Kidney epithelial cell (primary cell): ENCODE data around the gene TOR4A. TPM values are rescaled to one million over a fixed set of nuclear protein-coding genes. Genes with fewer than 3 reads are reported as not detected.

Experiments used
- DNase-seq: peaks from one replicate; pipeline ENCODE4 v3.0.0-alpha.2; 2010; ENCODE audit warnings: low read depth
- H3K27me3 ChIP-seq: 2 replicates; pipeline ENCODE4 v1.6.0; 2011; ENCODE audit warnings: low read length; ENCODE audit not compliant: control insufficient read depth, insufficient read depth
- H3K36me3 ChIP-seq: 2 replicates; pipeline ENCODE4 v1.5.1; 2011; ENCODE audit warnings: low read length; ENCODE audit not compliant: control insufficient read depth, insufficient read depth
- H3K4me3 ChIP-seq: 2 replicates; pipeline ENCODE4 v1.5.1; 2011; ENCODE audit warnings: low read depth, mild to moderate bottlenecking, control low read depth, low read length
- total RNA-seq: library from RNA; depleted of rRNA; stranded (reverse); fragments of >200 nt; gene quantifications from 2 replicates; pipeline ENCODE4 v1.2.3, GENCODE V29; 2015
- TF ChIP-seq, protein P1 (sequence below): IDR thresholded peaks from 2 replicates; pipeline ENCODE4 v1.5.1; 2011; ENCODE audit warnings: mild to moderate bottlenecking, moderate library complexity, low read length, control low read depth, inconsistent platforms; ENCODE audit not compliant: insufficient read depth, poor library complexity, severe bottlenecking

Gene TOR4A
- total RNA-seq, 1 donor from 2014 or later, result 33.5 TPM

DNA sequence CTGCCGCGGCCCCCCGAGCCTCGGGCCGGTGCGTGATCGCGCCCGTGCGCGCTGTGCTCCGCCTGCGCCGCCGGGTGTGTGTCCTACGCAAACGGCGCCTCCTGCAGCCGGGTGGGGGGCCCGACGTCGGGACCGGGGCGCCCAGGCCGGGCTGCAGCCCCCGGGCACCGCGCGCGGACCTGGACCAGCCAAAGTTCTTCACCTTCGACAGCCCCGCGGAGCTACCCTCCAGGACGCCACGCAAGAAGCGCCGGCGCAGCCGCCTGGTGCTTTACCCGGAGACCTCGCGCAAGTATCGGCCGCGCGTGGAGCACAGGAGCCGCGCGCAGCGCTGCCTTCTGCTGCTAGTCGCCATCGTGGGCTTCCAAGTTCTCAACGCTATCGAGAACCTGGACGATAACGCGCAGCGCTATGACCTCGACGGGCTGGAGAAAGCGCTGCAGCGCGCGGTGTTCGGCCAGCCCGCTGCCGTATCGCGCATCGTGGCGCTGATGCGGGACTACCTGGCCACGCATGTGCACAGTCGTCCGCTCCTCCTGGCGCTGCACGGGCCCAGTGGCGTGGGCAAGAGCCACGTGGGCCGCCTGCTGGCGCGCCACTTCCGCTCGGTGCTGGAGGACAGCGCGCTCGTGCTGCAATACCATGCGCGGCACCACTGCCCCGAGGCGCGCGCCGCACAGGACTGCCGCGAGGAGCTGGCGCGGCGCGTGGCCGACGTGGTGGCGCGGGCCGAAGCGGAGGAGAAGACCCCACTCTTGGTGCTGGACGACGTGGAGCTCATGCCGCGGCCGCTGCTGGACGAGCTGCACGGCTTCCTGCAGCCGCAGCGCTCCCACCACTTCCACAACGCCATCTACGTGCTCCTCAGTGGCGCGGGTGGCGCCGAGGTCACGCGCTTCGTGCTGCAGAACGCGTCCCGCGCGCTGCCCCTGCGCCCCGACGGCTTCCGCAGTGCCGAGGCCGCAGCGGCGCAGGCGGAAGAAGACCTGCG is 1.5 kb downstream of the TOR4A start:
- DNase-seq, result no peak
- Histone ChIP-seq H3K36me3 (peaks cover 1% of the 10 kb centered on the region), H3K27me3 (no peaks in the 10 kb centered on the region), H3K4me3 (peak overlapping the region; percentile 61)
- TF ChIP-seq, protein P1, sequence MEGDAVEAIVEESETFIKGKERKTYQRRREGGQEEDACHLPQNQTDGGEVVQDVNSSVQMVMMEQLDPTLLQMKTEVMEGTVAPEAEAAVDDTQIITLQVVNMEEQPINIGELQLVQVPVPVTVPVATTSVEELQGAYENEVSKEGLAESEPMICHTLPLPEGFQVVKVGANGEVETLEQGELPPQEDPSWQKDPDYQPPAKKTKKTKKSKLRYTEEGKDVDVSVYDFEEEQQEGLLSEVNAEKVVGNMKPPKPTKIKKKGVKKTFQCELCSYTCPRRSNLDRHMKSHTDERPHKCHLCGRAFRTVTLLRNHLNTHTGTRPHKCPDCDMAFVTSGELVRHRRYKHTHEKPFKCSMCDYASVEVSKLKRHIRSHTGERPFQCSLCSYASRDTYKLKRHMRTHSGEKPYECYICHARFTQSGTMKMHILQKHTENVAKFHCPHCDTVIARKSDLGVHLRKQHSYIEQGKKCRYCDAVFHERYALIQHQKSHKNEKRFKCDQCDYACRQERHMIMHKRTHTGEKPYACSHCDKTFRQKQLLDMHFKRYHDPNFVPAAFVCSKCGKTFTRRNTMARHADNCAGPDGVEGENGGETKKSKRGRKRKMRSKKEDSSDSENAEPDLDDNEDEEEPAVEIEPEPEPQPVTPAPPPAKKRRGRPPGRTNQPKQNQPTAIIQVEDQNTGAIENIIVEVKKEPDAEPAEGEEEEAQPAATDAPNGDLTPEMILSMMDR, result no peak

DNA sequence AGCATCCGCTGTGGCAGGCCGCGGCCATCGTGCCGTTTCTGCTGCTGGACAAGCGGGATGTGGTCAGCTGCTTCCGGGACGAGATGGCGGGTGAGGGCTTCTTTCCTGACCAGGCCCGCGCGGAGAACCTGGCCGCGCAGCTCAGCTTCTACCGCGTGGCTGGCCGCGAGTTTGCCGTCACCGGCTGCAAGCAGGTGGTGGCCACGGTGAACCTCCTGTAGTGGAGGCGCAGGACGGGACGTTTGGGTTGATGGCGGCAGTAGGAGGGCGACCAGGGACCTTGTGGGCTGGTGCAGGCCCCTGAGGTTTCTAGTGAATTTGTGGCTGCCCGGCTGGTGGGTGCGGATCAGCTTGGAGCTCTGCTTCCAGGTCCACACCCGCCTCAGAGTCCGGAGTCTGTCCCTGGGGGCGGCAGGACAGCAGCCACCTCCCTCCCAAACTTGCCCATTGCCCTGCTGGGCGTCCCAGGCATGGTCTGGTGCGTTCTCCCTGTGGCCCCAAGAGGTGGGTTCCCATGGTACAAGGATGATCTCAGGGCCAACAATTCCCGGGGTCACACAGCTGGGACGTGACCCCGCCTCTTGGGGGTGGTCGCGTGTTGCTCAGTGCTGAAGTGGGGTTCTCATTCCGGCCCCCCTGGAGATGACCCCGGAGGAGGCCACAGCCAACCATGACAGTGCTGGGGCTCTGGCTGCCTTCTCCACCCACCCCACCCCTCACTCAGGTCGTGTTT is 2.4 kb downstream of the TOR4A start:
- DNase-seq, result no peak
- TF ChIP-seq, protein P1, result no peak
- no peaks in the 10 kb centered on the region for H3K27me3 ChIP-seq
- H3K36me3 ChIP-seq, result peaks cover 1% of the 10 kb centered on the region
- H3K4me3 ChIP-seq, result no peak overlapping the region

DNA sequence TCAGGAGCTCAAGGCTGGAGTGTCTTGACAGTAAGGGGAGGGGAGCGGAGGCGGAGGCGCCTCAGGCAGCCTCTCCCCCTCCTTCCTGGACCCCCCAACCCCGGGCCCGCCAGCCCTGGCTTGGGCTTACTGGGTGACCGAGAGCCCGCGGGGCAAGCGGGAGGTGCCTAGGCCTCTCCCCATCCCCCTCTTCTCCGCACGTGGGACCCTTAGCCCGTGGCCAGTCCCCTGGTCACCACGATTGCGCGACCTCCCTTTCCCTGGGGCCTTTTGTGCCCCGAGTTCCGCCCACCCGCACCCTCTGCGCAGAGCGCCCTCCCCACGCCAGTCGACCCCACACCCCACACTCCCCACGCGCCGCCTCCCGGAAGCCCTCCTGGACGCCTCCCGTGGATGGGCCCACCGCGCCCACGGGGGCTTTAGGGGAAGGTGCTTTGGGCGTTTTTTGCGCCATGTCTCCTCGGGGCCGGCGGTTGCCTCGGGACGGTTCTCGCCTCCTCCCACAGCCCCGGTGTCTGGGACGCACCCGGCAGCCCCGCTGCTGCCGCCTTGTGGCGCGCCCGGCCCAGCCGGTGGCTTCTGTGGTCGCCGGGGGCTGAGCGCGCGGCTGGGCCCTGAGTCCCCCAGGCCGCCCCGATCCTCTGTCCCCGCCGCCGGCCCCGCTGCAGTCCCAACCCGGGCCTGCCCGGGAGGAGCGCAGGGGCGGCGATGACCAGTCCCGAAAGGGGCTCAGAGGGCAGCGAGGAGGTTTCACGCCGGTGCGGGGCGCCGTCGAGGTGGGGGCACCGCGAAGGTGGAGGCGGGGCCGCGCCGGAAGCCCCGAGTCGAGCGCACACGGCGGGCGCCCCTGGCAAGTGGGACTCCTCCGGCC is 3.2 kb downstream of the TOR4A start:
- Histone ChIP-seq H3K4me3 (no peak overlapping the region), H3K27me3 (no peaks in the 10 kb centered on the region), H3K36me3 (peaks cover 1% of the 10 kb centered on the region)
- no peak for DNase-seq
- TF ChIP-seq, protein P1, result no peak

DNA sequence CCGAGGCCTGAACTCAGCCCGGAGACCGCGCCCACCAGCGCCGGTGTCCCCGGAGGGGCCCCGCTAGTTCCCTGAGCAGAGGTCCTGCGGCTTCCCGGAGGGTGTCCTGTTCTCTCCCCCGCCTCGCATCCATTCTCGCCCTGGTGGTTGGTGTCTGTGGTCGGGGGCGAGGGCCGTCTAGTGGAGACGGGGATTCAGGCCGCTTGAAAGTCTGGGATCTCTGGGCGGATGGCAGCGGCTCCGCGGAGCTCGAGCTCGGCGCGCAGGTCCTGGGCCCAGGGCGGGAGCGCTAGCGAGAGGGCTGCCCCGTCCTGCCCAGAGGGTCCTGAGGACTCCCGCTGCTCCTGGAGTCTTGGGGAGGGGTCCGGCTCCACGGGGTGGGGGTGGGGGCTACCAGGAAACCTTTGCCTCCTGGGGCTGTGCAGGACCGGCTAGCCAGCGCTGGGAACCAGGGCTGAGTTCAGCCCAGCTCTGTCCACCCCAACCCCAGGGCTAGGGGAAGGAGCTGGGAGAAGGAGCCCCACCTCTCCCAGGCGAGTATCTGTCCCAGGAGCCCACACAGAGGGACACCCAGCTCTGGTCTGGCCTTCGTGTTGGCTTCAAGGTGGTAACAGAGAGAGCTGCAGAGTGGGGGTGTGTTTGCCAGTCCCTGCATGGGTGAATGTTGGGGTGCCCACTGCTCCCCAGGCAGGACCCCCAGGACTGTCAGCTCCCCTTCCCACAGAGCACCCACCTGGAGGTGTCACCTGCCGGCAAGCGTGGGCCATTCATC is 4.0 kb downstream of the TOR4A start:
- Histone ChIP-seq H3K27me3 (no peaks in the 10 kb centered on the region), H3K36me3 (peaks cover 1% of the 10 kb centered on the region), H3K4me3 (no peak overlapping the region)
- DNase-seq, result no peak
- TF ChIP-seq, protein P1, result no peak

DNA sequence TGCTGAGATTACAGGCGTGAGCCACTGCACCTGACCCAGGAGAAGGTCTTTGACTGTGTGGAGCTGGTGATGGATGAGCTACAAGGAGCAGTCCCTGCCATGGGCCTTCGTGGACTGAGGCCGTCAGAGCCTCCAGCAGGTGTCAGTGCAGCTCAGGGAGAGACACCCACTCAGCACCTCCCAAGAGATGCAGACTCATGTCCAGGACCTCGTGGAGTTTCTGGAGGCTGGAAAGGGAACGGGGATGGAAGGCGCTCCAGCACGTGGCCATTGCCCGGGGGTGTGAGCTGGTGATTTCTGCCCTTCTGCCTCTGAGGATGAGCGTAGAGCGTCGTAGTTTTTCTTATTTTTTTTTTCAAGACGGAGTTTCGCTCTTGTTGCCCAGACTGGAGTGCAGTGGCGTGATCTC is 9.5 kb downstream of the TOR4A start:
- TF ChIP-seq, protein P1, result peak; percentile 66
- no peaks in the 10 kb centered on the region for H3K27me3 ChIP-seq
- H3K4me3 ChIP-seq, result no peak overlapping the region
- no peaks in the 10 kb centered on the region for H3K36me3 ChIP-seq
- DNase-seq, result no peak
